K562 (cell line): Measurements from ENCODE around the gene C11orf54. TPM values are rescaled to one million over a fixed set of nuclear protein-coding genes. Genes with fewer than 3 reads are reported as not detected.

Source experiments
- ATAC-seq: fragments of 200-7000 bp; cut with Tn5 transposase; 3 replicates; pipeline ENCODE4 v1.9.1; 2020; ENCODE audit warnings: moderate library complexity
- BruUV-seq: library from RNA; stranded (reverse); fragments of 400-500 nt; replicated peaks from 2 replicates; lab custom pipeline; 2021; lab: Mats Ljungman, UMichigan
- CTCF ChIA-PET: fragments of 300-600 bp; formaldehyde crosslinking; extraction: SDS; loops from one replicate; lab custom pipeline; 2021; ENCODE audit warnings: low intra/inter-chr PET ratio; lab: Yijun Ruan, JAX
- POLR2A ChIA-PET: fragments of 300-600, 350-650 bp; sonication (Branson Sonifier 250); formaldehyde crosslinking; extraction: SDS; loops from one replicate; lab custom pipeline; 2021; ENCODE audit warnings: antibody characterized with exemption, inconsistent platforms; lab: Yijun Ruan, JAX
- DNase-seq, 4 experiments: peaks; one replicate each; pipeline versions ENCODE4 v3.0.0 to v3.0.0-alpha.2; 2011 to 2018; ENCODE audit warnings: low spot score in 3 of 4, mixed read lengths in 3 of 4; ENCODE audit errors: extremely low read depth in 1 of 4
- FAIRE-seq: peaks from 2 replicates; lab custom pipeline; 2011; peaks lifted over from hg19 to GRCh38; lab: Jason Lieb, UNC
- H2AFZ ChIP-seq: 2 replicates; pipeline ENCODE4 v1.6.0; 2011; ENCODE audit warnings: low read depth, low read length, control low read depth, inconsistent platforms
- H3K27ac ChIP-seq: fragments of 200-600 bp; 3 replicates; pipeline ENCODE4 v1.8.0; 2011; ENCODE audit warnings: low read depth, mild to moderate bottlenecking, control low read depth, inconsistent platforms, low read length, moderate library complexity, mixed read lengths; ENCODE audit errors: extremely low read depth
- H3K27me3 ChIP-seq, 2 experiments: fragments of 300-600 bp in 1 of 2; 2 replicates in 1 of 2; 3 replicates in 1 of 2; pipeline versions ENCODE4 v1.6.0 to v1.8.0; 2011; ENCODE audit warnings: inconsistent platforms in 2 of 2, low read length in 2 of 2, mild to moderate bottlenecking in 1 of 2, mixed read lengths in 1 of 2, moderate library complexity in 1 of 2; ENCODE audit not compliant: control insufficient read depth in 2 of 2, insufficient read depth in 2 of 2
- H3K36me3 ChIP-seq: fragments of 300-600 bp; 3 replicates; pipeline ENCODE4 v1.8.0; 2011; ENCODE audit warnings: mild to moderate bottlenecking, low read length, inconsistent platforms; ENCODE audit not compliant: control insufficient read depth, insufficient read depth
- H3K4me1 ChIP-seq, 2 experiments: fragments of 200-600 bp in 1 of 2; replicated peaks in 1 of 2; 2 replicates in 1 of 2; 3 replicates in 1 of 2; pipeline versions ENCODE4 v1.5.1 to v1.8.0; 2011; ENCODE audit warnings: inconsistent platforms in 2 of 2, low read length in 2 of 2, mild to moderate bottlenecking in 1 of 2, mixed read lengths in 1 of 2, moderate library complexity in 1 of 2; ENCODE audit not compliant: control insufficient read depth in 2 of 2, insufficient read depth in 2 of 2
- H3K4me2 ChIP-seq: 2 replicates; pipeline ENCODE4 v1.6.1; 2011; ENCODE audit warnings: low read length, control low read depth, inconsistent platforms, mixed read lengths; ENCODE audit not compliant: insufficient read depth
- H3K4me3 ChIP-seq: fragments of 200-600 bp; sonication (generic), shearing (Covaris generic); 2 replicates; pipeline ENCODE4 v1.5.1; 2016; ENCODE audit warnings: control low read depth, inconsistent platforms
- H3K79me2 ChIP-seq: fragments of 200-600 bp; 3 replicates; pipeline ENCODE4 v1.8.0; 2011; ENCODE audit warnings: low read length, inconsistent platforms; ENCODE audit not compliant: control insufficient read depth, insufficient read depth
- H3K9ac ChIP-seq, 2 experiments: 2 replicates each; pipeline versions ENCODE4 v1.6.0 to v1.6.1; 2011; ENCODE audit warnings: low read depth in 2 of 2, low read length in 2 of 2, control low read depth in 1 of 2, inconsistent platforms in 1 of 2, mild to moderate bottlenecking in 1 of 2, mixed read lengths in 1 of 2; ENCODE audit not compliant: insufficient read depth in 1 of 2
- H3K9me1 ChIP-seq: one replicate; pipeline ENCODE4 v1.6.0; 2011; ENCODE audit warnings: inconsistent platforms, mild to moderate bottlenecking, low read length, moderate library complexity; ENCODE audit not compliant: control insufficient read depth, insufficient read depth
- H3K9me3 ChIP-seq: replicated peaks from 2 replicates; pipeline ENCODE4 v1.5.1; 2011; ENCODE audit warnings: low read depth, low read length, inconsistent platforms; ENCODE audit not compliant: control insufficient read depth, insufficient read depth
- H4K20me1 ChIP-seq: replicated peaks from 2 replicates; pipeline ENCODE4 v1.6.1; 2011; ENCODE audit warnings: low read length, inconsistent platforms, mixed read lengths; ENCODE audit not compliant: control insufficient read depth, insufficient read depth
- CBFA2T3 ChIP-seq: fragments of 450-650 bp; IDR thresholded peaks from 2 replicates; pipeline ENCODE4 v1.6.1; 2017
- CHD2 ChIP-seq: IDR thresholded peaks from 2 replicates; pipeline ENCODE4 v1.6.1; 2011; ENCODE audit warnings: low read depth, low read length
- HDAC2 ChIP-seq: fragments of 450-650 bp; IDR thresholded peaks from 2 replicates; pipeline ENCODE4 v1.6.1; 2016; ENCODE audit warnings: mild to moderate bottlenecking
- NEUROD1 ChIP-seq: fragments of 150-350 bp; IDR thresholded peaks from 2 replicates; pipeline ENCODE4 v1.6.1; 2014; ENCODE audit warnings: borderline replicate concordance, low read length, low read depth; ENCODE audit not compliant: partially characterized antibody
- PCBP1 ChIP-seq: fragments of 200-400 bp; formaldehyde crosslinking; IDR thresholded peaks from 2 replicates; pipeline ENCODE4 v1.6.1; 2018; ENCODE audit warnings: mild to moderate bottlenecking, low read depth, low read length; ENCODE audit not compliant: poor library complexity, severe bottlenecking
- SMARCE1 ChIP-seq: fragments of 450-650 bp; IDR thresholded peaks from 2 replicates; pipeline ENCODE4 v1.7.1; 2016; ENCODE audit warnings: mild to moderate bottlenecking
- ZBTB33 ChIP-seq: sonication (generic); formaldehyde crosslinking; IDR thresholded peaks from 2 replicates; pipeline ENCODE4 v1.8.1; 2023; ENCODE audit warnings: mild to moderate bottlenecking, missing genetic modification reagents
- WGBS: fragments of 100-300 bp; shearing (Covaris generic); methylation state at CpG from one replicate; pipeline ENCODE4 v1.1.6; 2016; ENCODE audit warnings: low coverage, mixed read lengths; ENCODE audit not compliant: insufficient coverage; ENCODE audit errors: missing lambda C conversion rate; 5-methylcytosine and 5-hydroxymethylcytosine counted together
- in situ Hi-C: fragments of 300-500 bp; cut with MboI; formaldehyde crosslinking; loops from 4 replicates; pipeline ENCODE4 v1.15.0; 2018; ENCODE audit warnings: inconsistent platforms, mixed read lengths
- intact Hi-C: fragments of 100-400 bp; cut with micrococcal nuclease; formaldehyde crosslinking; loops from 2 replicates; pipeline ENCODE4 v1.14.2; 2022
- polyA plus RNA-seq, 8 experiments: library from polyadenylated mRNA; depleted of rRNA in 4 of 8; stranded (reverse) in 5 of 8; unstranded in 3 of 8; fragments of >200 nt; fragmentation: Nextera tagmentation in 2 of 8; fragmentation: Illumina TruSeq in 1 of 8; extraction: Ambion mirVana in 2 of 8; extraction: Trizol in 1 of 8; gene quantifications; 2 replicates each; pipeline versions ENCODE4 v1.2.1 to v1.2.3, GENCODE V29; 2011 to 2014; ENCODE audit warnings: inconsistent platforms in 1 of 8, missing spikeins in 1 of 8
- total RNA-seq, 7 experiments: library from RNA; depleted of rRNA in 6 of 7; stranded (reverse); fragments of >200 nt in 6 of 7; fragmentation: Illumina TruSeq in 2 of 7; extraction: Trizol in 2 of 7; gene quantifications; 2 replicates each; pipeline versions ENCODE4 v1.2.1 to v1.2.3, GENCODE V29; 2011 to 2021; ENCODE audit warnings: low replicate concordance in 1 of 7
- TF ChIP-seq, protein P1 (sequence below), 3 experiments: IDR thresholded peaks in 2 of 3; conservative IDR thresholded peaks in 1 of 3; 2 replicates each; pipeline ENCODE4 v1.5.1; 2011 to 2012; ENCODE audit warnings: low read length in 3 of 3, mild to moderate bottlenecking in 3 of 3, control low read depth in 2 of 3, improper control_type of control experiment in 1 of 3, inconsistent platforms in 1 of 3, low read depth in 1 of 3, mixed read lengths in 1 of 3, moderate library complexity in 1 of 3; ENCODE audit not compliant: insufficient read depth in 2 of 3

C11orf54 gene
- total and polyA plus RNA-seq, 9 of the 15 experiments (the other 6 are each of a cell fraction or from before 2014, with no cell fraction given), result 13.4 to 33.0 (median 23.1) TPM

DNA sequence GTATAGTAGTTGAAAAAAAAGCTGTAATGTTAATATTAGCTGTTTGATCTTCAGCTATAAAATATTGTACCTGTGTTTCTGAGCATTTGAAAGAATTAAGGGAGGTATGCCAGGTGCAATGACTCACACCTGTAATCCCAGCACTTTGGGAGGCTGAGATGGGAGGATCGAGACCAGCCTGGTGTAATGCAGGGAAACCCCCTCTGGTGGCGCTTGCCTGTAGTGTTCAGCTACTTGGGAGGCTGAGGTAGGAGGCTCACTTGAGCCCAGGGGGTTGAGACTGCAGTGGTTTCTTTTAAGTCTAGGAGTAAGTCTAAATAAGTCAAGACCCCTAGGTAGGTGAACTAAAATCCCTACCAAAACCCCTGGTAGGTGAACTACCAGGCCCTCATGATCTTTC lies 37.2 kb upstream of the C11orf54 start:
- Histone ChIP-seq H3K9me1 (no peaks in the 10 kb centered on the region), H3K9me3 (peaks cover 4% of the 10 kb centered on the region; the same call in 1 of the 2 replicates), H3K36me3 (peaks cover 92% of the 10 kb centered on the region), H3K9ac (no peak overlapping the region), H3K4me1 (no peaks in the 10 kb centered on the region), H3K79me2 (peaks cover 3% of the 10 kb centered on the region; the same call in 1 of the 3 replicates), H2AFZ (no peak overlapping the region), H3K4me3 (no peak overlapping the region), H3K4me2 (no peak overlapping the region), H3K27me3 (no peaks in the 10 kb centered on the region), H3K27ac (no peak overlapping the region), H4K20me1 (no peaks in the 10 kb centered on the region)
- WGBS, result 91% methylated on average over 2 of the region's 2 CpGs
- in situ Hi-C loops, result no loop called here
- TF ChIP-seq PCBP1 (no peak), ZBTB33 (CRISPR knock-in tag) (no peak), HDAC2 (no peak), CHD2 (no peak), SMARCE1 (no peak), NEUROD1 (no peak), CBFA2T3 (no peak)
- TF ChIP-seq, protein P1, sequence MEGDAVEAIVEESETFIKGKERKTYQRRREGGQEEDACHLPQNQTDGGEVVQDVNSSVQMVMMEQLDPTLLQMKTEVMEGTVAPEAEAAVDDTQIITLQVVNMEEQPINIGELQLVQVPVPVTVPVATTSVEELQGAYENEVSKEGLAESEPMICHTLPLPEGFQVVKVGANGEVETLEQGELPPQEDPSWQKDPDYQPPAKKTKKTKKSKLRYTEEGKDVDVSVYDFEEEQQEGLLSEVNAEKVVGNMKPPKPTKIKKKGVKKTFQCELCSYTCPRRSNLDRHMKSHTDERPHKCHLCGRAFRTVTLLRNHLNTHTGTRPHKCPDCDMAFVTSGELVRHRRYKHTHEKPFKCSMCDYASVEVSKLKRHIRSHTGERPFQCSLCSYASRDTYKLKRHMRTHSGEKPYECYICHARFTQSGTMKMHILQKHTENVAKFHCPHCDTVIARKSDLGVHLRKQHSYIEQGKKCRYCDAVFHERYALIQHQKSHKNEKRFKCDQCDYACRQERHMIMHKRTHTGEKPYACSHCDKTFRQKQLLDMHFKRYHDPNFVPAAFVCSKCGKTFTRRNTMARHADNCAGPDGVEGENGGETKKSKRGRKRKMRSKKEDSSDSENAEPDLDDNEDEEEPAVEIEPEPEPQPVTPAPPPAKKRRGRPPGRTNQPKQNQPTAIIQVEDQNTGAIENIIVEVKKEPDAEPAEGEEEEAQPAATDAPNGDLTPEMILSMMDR (IDR thresholded peaks at IDR 0.05 in 2 of 3, conservative IDR thresholded peaks at IDR 0.05 in 1 of 3; ENCODE audit: insufficient read depth in 2 of 3, low read depth in 1 of 3, low read length in 3 of 3), result peak in 2 of 3 experiments; percentile 23 to 32; a peak in 1 of 6 replicates
- CTCF ChIA-PET, result no interaction called here
- no peak for FAIRE-seq
- peak; percentile 72 for ATAC-seq
- DNase-seq, result peak in 2 of 4 experiments; percentile 20 to 22
- intact Hi-C loops, result no loop called here
- POLR2A ChIA-PET, result interaction anchor here (0.5 to 1.0 kb wide), 2 partner anchors 9 to 14 kb away, joined by 3 read pairs; no protein-coding TSS in a partner anchor
- no TSS peak for BruUV-seq
